ENCODE results near the gene STK38. TPM values are rescaled to one million over a fixed set of nuclear protein-coding genes. Genes with fewer than 3 reads are reported as not detected.

STK38 gene
- total RNA-seq, 1 donor from 2014 or later = 50.1 TPM

DNA sequence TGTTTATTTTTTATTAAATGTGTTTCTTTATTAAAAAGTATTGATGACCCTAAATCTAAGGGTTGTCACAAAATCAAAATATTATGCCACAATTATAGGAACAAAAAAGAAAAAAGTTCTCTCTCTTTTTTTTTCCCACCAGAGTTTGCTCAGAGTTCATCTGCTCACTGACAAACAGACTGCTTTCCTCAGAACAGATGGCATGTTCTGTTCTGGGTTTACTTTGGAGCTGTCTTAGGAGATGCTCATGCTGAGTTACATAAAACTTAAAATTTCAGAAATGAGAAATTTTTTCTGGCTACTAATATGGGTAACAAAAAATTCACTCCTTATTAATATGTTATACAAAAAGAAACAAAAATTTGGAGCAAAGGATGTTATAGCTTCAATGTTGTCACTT lies 30.3 kb downstream of the STK38 start:
- no peaks in the 10 kb centered on the region for H3K4me1 Mint-ChIP-seq (ENCODE audit: unreplicated experiment)
- H3K27ac Mint-ChIP-seq = no peak overlapping the region
- no peaks in the 10 kb centered on the region for H3K9me3 Mint-ChIP-seq
- H3K27me3 Mint-ChIP-seq = no peaks in the 10 kb centered on the region
- DNase-seq (ENCODE audit: extremely low spot score, unreplicated experiment) = no peak
- no peak overlapping the region for H3K4me3 Mint-ChIP-seq
- TF ChIP-seq, protein P1, sequence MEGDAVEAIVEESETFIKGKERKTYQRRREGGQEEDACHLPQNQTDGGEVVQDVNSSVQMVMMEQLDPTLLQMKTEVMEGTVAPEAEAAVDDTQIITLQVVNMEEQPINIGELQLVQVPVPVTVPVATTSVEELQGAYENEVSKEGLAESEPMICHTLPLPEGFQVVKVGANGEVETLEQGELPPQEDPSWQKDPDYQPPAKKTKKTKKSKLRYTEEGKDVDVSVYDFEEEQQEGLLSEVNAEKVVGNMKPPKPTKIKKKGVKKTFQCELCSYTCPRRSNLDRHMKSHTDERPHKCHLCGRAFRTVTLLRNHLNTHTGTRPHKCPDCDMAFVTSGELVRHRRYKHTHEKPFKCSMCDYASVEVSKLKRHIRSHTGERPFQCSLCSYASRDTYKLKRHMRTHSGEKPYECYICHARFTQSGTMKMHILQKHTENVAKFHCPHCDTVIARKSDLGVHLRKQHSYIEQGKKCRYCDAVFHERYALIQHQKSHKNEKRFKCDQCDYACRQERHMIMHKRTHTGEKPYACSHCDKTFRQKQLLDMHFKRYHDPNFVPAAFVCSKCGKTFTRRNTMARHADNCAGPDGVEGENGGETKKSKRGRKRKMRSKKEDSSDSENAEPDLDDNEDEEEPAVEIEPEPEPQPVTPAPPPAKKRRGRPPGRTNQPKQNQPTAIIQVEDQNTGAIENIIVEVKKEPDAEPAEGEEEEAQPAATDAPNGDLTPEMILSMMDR (conservative IDR thresholded peaks at IDR 0.05) = no peak
- H3K36me3 Mint-ChIP-seq = peaks cover 23% of the 10 kb centered on the region

DNA sequence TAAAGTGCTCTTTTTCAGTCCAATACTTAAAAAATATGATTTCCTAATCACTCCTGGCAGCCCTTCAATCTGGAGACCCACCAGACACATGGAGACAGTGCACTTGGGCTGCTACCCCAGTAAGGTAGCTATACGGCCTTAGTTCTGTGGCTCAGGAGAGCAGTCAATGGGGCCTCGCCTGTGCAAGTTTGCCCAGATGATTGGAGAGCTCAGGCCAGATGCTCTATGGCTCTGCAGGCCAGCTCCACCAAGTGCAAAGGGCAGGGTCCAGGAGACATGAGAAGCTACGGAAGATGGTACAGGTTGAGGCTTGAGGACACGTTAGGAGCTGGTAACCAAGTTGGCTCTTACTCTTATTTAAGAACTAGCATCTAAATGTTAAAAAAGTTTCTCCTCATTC lies 30.7 kb downstream of the STK38 start:
- TF ChIP-seq, protein P1 (conservative IDR thresholded peaks at IDR 0.05) = no peak
- H3K4me3 Mint-ChIP-seq = no peak overlapping the region
- H3K27ac Mint-ChIP-seq = no peak overlapping the region
- H3K4me1 Mint-ChIP-seq (ENCODE audit: unreplicated experiment) = no peaks in the 10 kb centered on the region
- H3K36me3 Mint-ChIP-seq = peaks cover 21% of the 10 kb centered on the region
- no peaks in the 10 kb centered on the region for H3K9me3 Mint-ChIP-seq
- no peaks in the 10 kb centered on the region for H3K27me3 Mint-ChIP-seq
- no peak for DNase-seq (ENCODE audit: extremely low spot score, unreplicated experiment)

DNA sequence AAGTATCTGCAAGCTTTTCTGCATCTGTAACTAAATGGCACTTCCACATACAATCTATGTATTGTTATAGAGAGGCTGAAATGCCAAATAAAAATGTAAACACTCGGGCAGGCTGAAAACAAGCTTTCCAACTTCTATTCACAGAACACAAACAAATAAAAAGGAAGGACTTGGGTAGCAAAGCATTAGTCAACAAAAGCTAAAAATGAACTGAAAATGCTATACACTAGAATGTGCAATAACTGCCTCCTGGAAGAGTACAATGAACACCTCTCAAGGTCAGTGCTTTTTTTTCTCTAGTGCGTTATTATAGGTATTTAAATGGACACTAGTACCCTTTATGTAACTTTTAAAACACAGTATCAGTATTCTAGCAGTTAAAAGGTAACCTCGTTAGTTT lies 31.4 kb downstream of the STK38 start:
- no peaks in the 10 kb centered on the region for H3K9me3 Mint-ChIP-seq
- H3K27ac Mint-ChIP-seq = no peak overlapping the region
- no peak overlapping the region for H3K4me3 Mint-ChIP-seq

DNA sequence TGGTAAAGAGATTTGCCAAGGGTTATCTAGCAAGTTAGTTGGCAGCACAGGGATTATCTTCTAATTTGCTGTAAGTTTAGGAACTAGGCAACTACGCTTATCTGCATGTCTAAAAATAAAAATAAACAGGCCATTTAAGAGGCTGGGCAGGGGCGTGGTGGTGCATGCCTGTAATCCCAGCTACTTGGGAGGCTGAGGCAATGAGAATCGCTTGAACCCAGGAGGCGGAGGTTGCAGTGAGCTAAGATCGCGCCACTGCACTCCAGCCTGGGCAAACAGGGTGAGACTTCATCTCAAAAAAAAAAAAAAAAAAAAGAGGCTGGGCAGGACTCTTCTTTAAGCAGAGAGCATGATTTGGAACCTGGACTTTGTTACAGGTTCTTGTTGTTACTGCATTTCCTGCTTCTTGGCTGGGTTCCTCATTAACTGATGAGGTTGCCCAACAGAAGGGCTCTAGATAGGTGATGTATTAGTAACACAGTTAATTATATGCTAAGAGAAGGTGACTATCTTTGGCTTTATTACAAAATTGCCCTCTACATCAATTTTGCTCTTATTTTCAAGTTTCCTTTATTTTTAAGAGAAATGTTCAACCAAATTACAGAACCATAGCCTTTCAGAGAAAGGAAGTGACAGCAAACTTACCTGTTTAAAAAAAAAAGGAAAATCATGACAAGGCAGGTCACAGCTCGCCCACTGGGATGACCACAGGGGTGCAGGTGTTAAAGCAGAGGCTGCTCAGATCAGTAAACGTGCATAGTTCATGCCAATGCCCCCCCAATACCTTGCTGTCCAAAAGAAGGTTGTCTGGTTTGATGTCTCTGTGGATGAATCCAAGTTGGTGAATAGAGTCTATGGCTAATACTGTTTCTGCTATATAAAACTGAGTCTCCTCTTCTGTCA lies 32.5 kb downstream of the STK38 start:
- Mint-ChIP-seq H3K4me1 (ENCODE audit: unreplicated experiment) (no peaks in the 10 kb centered on the region), H3K27me3 (no peaks in the 10 kb centered on the region), H3K4me3 (no peak overlapping the region), H3K36me3 (peaks cover 23% of the 10 kb centered on the region), H3K9me3 (no peaks in the 10 kb centered on the region), H3K27ac (no peak overlapping the region)
- no peak for DNase-seq (ENCODE audit: extremely low spot score, unreplicated experiment)
- TF ChIP-seq, protein P1 (conservative IDR thresholded peaks at IDR 0.05) = no peak

More for the DNA sequence above, 31.4 kb downstream of the STK38 start:
- Mint-ChIP-seq H3K27me3 (no peaks in the 10 kb centered on the region), H3K4me1 (ENCODE audit: unreplicated experiment) (no peaks in the 10 kb centered on the region), H3K36me3 (peaks cover 20% of the 10 kb centered on the region)
- TF ChIP-seq, protein P1 (conservative IDR thresholded peaks at IDR 0.05) = no peak
- DNase-seq (ENCODE audit: extremely low spot score, unreplicated experiment) = no peak

DNA sequence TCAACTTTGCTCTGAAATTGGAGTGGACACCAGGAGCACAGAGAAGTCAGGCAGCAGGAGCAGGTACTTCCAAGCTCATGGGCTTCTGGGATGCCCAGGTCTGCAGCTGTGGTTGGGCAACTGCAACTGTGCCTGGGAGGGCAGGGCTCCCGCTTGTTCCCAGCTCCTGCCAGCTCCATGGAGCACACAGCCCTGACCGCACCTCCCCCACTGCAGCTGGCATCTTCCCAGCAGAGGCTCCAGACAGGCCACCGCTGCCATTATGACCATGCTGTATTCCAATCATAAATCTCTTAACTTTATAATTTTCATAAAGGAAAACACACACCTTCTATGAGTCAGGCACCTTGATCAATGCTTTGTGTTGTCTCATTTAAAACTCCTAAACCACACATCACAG lies 36.9 kb downstream of the STK38 start:
- Mint-ChIP-seq H3K9me3 (no peaks in the 10 kb centered on the region), H3K36me3 (peaks cover 42% of the 10 kb centered on the region), H3K27me3 (no peaks in the 10 kb centered on the region), H3K4me1 (ENCODE audit: unreplicated experiment) (peaks cover 4% of the 10 kb centered on the region), H3K27ac (no peak overlapping the region), H3K4me3 (no peak overlapping the region)
- DNase-seq (ENCODE audit: extremely low spot score, unreplicated experiment) = no peak
- TF ChIP-seq, protein P1 (conservative IDR thresholded peaks at IDR 0.05) = no peak
